Left lung (tissue), 10 donors: ENCODE data around the gene SEC23IP. TPM values are rescaled to one million over a fixed set of nuclear protein-coding genes. Genes with fewer than 3 reads are reported as not detected.
"Not testable (repeated sequence)": the region's sequence is repeated elsewhere in the genome, so short reads cannot be mapped to it uniquely, and the experiment has no call there.

Experiments used
- ATAC-seq: fragments of 200-7000 bp; cut with Tn5 transposase; one replicate; pipeline ENCODE4 v1.9.1; 2020; ENCODE audit warnings: moderate library complexity
- DNase-seq, 4 donors: peaks; one replicate each; pipeline ENCODE4 v3.0.0-alpha.2; 2013 to 2020
- H3K27ac ChIP-seq, 2 donors: fragments of 200-600 bp; sonication (generic) in 1 of 2; one replicate each; pipeline versions ENCODE4 v1.5.0 to v1.8.0; 2020 to 2021
- H3K27me3 ChIP-seq, 2 donors: fragments of 200-600 bp; sonication (generic) in 1 of 2; one replicate each; pipeline versions ENCODE4 v1.5.0 to v1.8.0; 2020 to 2021
- H3K36me3 ChIP-seq, 2 donors: fragments of 200-600 bp; sonication (generic) in 1 of 2; one replicate each; pipeline versions ENCODE4 v1.5.0 to v1.8.0; 2020 to 2021
- H3K4me1 ChIP-seq, 2 donors: fragments of 200-600 bp; one replicate each; pipeline ENCODE4 v1.8.0; 2021
- H3K4me3 ChIP-seq, 2 donors: fragments of 200-600 bp; sonication (generic) in 1 of 2; one replicate each; pipeline versions ENCODE4 v1.5.0 to v1.8.0; 2020 to 2021; ENCODE audit warnings: mild to moderate bottlenecking in 1 of 2
- H3K9me3 ChIP-seq, 2 donors: fragments of 200-600 bp; sonication (generic) in 1 of 2; one replicate each; pipeline versions ENCODE4 v1.5.0 to v1.8.0; 2020 to 2021
- intact Hi-C, 2 donors: fragments of 100-400 bp; cut with DNase I; formaldehyde crosslinking; loops; one replicate each; pipeline versions ENCODE4 v1.11.2 to v1.14.2; 2022
- polyA plus RNA-seq, 6 donors: library from polyadenylated mRNA; unstranded; fragments of 120-200 nt; gene quantifications; one replicate each; pipeline ENCODE4 v1.2.1, GENCODE V29; 2013; ENCODE audit not compliant: insufficient read length in 6 of 6
- total RNA-seq, 2 donors: library from RNA; stranded (reverse); fragmentation: NEBNext Ultra II Directional; extraction: Animal tissue kit (Norgen Biotek cat#: 25700); gene quantifications; one replicate each; pipeline ENCODE4 v1.2.1, GENCODE V29; 2021
- TF ChIP-seq, protein P1 (sequence below), 2 donors: fragments of 200-600 bp; sonication (generic) in 1 of 2; IDR thresholded peaks; one replicate each; pipeline versions ENCODE4 v1.5.0 to v1.8.0; 2021; ENCODE audit warnings: antibody characterized with exemption in 2 of 2
- donor health status: DM: no; HTN: yes; CAD: no.
- donor health status: DM: no; HTN: no; CAD: no.

SEC23IP gene
- total and polyA plus RNA-seq, 8 donors = 61.4 to 77.5 (median 70.2) TPM

DNA sequence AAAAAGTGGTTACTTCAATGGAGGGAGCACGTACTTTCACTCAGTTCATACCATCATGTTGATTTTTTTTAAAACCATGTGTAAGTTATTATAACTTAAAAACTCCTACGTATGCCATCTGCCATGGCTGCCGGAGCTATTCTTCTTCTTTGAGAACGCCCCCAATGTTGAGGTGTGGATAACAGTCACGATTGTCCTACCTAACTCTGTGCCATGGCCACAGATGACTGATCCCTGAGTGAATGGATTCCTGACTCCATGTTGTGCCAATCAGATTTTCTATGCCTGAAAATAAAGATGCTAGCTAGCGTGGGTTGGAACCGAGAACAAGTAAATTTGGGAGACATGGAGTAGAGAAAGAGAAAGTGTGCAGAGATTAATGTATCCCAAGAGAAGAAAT is 25.2 kb upstream of the SEC23IP start:
- Histone ChIP-seq H3K9me3 (peaks cover 0 to 6% of the 10 kb centered on the region in 2 donors), H3K27ac (no peak overlapping the region), H3K27me3 (no peaks in the 10 kb centered on the region), H3K4me1 (peaks cover 9 to 78% of the 10 kb centered on the region in 2 donors), H3K4me3 (no peak overlapping the region), H3K36me3 (no peaks in the 10 kb centered on the region)
- intact Hi-C loops = loop anchor here in 1 of 2 donors (10.0 kb wide), 1 partner anchor 123 kb away; no protein-coding TSS in a partner anchor
- ATAC-seq = no peak
- TF ChIP-seq, protein P1, sequence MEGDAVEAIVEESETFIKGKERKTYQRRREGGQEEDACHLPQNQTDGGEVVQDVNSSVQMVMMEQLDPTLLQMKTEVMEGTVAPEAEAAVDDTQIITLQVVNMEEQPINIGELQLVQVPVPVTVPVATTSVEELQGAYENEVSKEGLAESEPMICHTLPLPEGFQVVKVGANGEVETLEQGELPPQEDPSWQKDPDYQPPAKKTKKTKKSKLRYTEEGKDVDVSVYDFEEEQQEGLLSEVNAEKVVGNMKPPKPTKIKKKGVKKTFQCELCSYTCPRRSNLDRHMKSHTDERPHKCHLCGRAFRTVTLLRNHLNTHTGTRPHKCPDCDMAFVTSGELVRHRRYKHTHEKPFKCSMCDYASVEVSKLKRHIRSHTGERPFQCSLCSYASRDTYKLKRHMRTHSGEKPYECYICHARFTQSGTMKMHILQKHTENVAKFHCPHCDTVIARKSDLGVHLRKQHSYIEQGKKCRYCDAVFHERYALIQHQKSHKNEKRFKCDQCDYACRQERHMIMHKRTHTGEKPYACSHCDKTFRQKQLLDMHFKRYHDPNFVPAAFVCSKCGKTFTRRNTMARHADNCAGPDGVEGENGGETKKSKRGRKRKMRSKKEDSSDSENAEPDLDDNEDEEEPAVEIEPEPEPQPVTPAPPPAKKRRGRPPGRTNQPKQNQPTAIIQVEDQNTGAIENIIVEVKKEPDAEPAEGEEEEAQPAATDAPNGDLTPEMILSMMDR (IDR thresholded peaks at IDR 0.05) = no peak
- DNase-seq = no peak

DNA sequence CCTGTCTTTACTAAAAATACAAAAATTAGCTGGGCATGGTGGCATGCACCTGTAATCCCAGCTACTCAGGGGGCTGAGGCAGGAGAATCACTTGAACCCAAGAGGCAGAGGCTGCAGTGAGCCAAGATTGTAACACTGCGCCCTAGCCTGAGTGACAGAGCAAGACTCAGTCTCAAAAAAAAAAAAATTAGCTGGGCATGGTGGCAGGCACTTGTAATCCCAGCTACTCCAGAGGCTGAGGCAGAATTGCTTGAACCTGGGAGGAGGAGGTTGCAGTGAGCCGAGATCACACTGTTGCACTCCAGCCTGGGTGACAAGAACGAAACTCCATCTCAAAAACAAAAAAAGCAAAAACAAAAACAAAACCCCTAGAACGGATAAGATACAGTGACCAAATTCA is 23.1 kb upstream of the SEC23IP start:
- not testable (repeated sequence) for H3K9me3 ChIP-seq, H3K27ac ChIP-seq, DNase-seq, ATAC-seq, H3K27me3 ChIP-seq, H3K4me3 ChIP-seq, H3K36me3 ChIP-seq
- intact Hi-C loops = loop anchor here in 1 of 2 donors (10.0 kb wide), 1 partner anchor 125 kb away; no protein-coding TSS in a partner anchor
- H3K4me1 ChIP-seq = peaks cover 13 to 79% of the 10 kb centered on the region in 2 donors

DNA sequence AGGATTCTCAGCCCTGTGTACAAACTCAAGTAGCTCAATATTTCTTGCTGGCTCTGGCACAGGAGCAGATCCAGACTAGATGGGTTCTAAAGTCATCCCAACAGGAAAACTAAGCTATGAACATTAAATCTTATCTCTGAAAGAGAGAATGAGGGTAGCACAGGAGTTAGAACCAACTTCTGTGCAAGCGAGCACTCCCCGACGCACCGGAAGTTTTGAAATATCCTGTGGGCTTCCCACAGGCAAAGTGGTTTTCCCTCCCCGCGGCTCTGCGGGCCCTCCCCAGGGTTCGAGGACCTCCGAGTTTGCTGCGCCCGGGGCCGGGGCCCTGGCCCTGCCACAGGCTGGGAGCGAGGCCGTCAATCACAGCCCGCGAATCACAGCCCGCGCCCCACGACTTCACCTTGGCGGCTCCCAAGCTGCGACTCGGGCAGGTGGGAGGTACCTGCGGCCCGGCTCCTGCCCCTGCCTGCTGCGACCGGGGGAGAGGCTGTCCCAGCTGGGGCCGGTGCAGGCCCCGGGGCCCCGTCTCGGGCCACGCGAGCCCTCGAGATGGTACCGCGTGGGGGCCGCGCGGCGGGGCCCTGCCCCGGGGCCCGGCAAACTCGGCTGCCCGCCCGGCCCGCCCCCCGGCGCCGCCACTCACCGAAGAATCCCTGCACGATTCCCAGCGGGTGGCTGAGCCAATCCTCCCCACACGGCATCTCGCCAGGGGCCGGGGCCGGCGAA is 20.5 kb upstream of the SEC23IP start:
- Histone ChIP-seq H3K36me3 (no peaks in the 10 kb centered on the region), H3K9me3 (no peaks in the 10 kb centered on the region), H3K27me3 (no peaks in the 10 kb centered on the region), H3K4me1 (peaks cover 13 to 56% of the 10 kb centered on the region in 2 donors), H3K27ac (peak overlapping the region; percentile 92 to 96), H3K4me3 (peak overlapping the region; percentile 68 to 95)
- intact Hi-C loops = no loop called here
- DNase-seq = peak; percentile 49 to 91 (median 71)
- TF ChIP-seq, protein P1 (IDR thresholded peaks at IDR 0.05) = no peak
- peak; percentile 74 for ATAC-seq

DNA sequence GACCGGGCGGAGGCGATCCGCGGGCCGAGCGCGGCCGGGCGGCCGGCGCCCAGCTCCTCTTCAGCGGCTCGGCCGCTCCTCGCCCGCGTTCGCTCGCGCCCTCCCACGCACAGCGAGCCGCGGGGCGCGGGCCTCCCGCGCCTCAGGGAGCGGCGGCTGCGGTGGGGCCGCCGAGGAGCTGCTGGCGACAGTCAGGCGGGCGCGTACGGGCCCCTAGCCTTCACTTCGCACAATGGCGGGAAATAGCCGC is 20.0 kb upstream of the SEC23IP start, which contains the start of gene MCMBP:
TSS of gene MCMBP (minus strand) at position 234 of the 250 bp plus-strand sequence. CDS start 259 bp downstream, outside the sequence.
- Histone ChIP-seq H3K4me3 (peak within 1 kb of the TSS; percentile 68 to 95), H3K27ac (peak within 1 kb of the TSS; percentile 92 to 96), H3K4me1 (peaks cover 13 to 52% of the 10 kb centered on the region in 2 donors), H3K9me3 (no peaks in the 10 kb centered on the region), H3K36me3 (no peaks in the 10 kb centered on the region), H3K27me3 (no peaks in the 10 kb centered on the region)
- ATAC-seq (no peak), DNase-seq (no peak)
- intact Hi-C loops = no loop called here
- TF ChIP-seq, protein P1 (IDR thresholded peaks at IDR 0.05) = no peak

DNA sequence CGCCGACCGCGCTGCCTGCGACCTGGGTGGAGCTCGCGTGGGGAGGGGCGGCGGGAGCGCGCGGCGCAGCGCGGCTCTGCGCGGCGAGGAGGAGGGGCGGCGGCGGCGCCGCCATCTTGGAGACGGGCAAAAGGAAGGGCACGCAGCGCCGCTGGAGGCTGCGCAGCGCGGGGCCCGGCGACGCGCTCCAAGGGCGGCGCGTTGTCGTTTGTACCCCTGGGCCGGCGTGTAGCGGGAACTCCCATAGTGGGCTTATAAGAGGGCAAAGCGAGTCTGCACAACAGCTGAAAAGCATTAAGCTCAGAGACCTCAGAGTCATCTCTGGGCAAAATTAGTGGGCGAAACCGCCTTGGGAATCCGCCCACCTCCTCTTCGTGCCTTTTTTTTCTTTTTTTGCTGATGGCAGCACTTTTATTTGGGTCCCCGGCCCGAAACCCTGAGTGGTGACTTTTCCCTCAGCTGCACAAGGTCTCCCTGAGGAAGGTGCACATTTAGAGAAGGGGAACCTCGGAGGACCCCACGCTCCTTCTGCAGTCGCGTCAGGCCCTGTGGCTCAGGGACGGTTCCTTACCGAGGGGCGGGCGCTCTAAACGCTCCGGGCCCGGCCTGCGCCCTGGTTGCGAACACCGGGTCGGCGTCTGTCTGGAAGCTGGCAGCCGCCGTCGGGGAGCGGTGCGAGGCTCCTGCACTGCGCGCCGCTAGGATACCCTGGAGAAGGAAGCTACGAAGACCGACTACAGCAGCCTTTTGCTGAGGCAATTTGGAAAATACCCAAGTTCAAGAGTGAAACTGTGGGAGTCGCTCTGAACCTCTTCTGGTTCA is 19.5 kb upstream of the SEC23IP start:
- peak; percentile 97 for ATAC-seq

More for the DNA sequence above, 19.5 kb upstream of the SEC23IP start:
- H3K36me3 ChIP-seq = no peaks in the 10 kb centered on the region
- peaks cover 13 to 47% of the 10 kb centered on the region in 2 donors for H3K4me1 ChIP-seq
- H3K9me3 ChIP-seq = no peaks in the 10 kb centered on the region
- H3K27me3 ChIP-seq = no peaks in the 10 kb centered on the region
- H3K27ac ChIP-seq = peak overlapping the region; percentile 92 to 96
- peak overlapping the region; percentile 68 to 95 for H3K4me3 ChIP-seq
- peak; percentile 92 to 98 (median 94) for DNase-seq
- TF ChIP-seq, protein P1 (IDR thresholded peaks at IDR 0.05) = no peak
- intact Hi-C loops = no loop called here
